H9 (cell line): ENCODE results near the gene HIBCH. TPM values are rescaled to one million over a fixed set of nuclear protein-coding genes. Genes with fewer than 3 reads are reported as not detected.

Experiments
- DNase-seq: peaks from one replicate; pipeline ENCODE4 v3.0.0-alpha.2; 2017
- H2AFZ ChIP-seq: one replicate; pipeline ENCODE4 v1.6.1; 2013; ENCODE audit warnings: mild to moderate bottlenecking, low read length, control low read depth, moderate library complexity
- H2AK5ac ChIP-seq: 2 replicates; pipeline ENCODE4 v1.6.1; 2013; ENCODE audit warnings: low read length, control low read depth, mixed read lengths; ENCODE audit not compliant: insufficient read length
- H2BK120ac ChIP-seq: one replicate; pipeline ENCODE4 v1.6.1; 2013; ENCODE audit warnings: low read depth, mild to moderate bottlenecking, low read length, control low read depth, inconsistent platforms; ENCODE audit not compliant: poor library complexity, severe bottlenecking
- H2BK12ac ChIP-seq: 2 replicates; pipeline ENCODE4 v1.6.1; 2013; ENCODE audit warnings: low read length, control low read depth, mixed read lengths, low read depth; ENCODE audit not compliant: insufficient read length
- H2BK15ac ChIP-seq: 2 replicates; pipeline ENCODE4 v1.6.1; 2013; ENCODE audit warnings: low read depth, low read length, control low read depth
- H2BK20ac ChIP-seq: one replicate; pipeline ENCODE4 v1.6.1; 2013; ENCODE audit warnings: low read depth, mild to moderate bottlenecking, low read length, control low read depth, inconsistent platforms; ENCODE audit not compliant: poor library complexity, severe bottlenecking
- H2BK5ac ChIP-seq: 2 replicates; pipeline ENCODE4 v1.6.1; 2013; ENCODE audit warnings: low read length, control low read depth, mixed read lengths; ENCODE audit not compliant: insufficient read length
- H3K14ac ChIP-seq: 2 replicates; pipeline ENCODE4 v1.6.1; 2013; ENCODE audit warnings: low read length, control low read depth; ENCODE audit not compliant: insufficient read depth
- H3K18ac ChIP-seq: 2 replicates; pipeline ENCODE4 v1.6.1; 2013; ENCODE audit warnings: low read depth, mild to moderate bottlenecking, mixed read lengths, low read length, control low read depth; ENCODE audit not compliant: insufficient read length
- H3K23ac ChIP-seq: 2 replicates; pipeline ENCODE4 v1.6.1; 2013; ENCODE audit warnings: low read length, control low read depth, mixed read lengths, low read depth; ENCODE audit not compliant: insufficient read length
- H3K23me2 ChIP-seq: 2 replicates; pipeline ENCODE4 v1.6.1; 2013; ENCODE audit warnings: low read depth, mild to moderate bottlenecking, mixed read lengths, low read length, control low read depth; ENCODE audit not compliant: insufficient read length, poor library complexity, severe bottlenecking
- H3K27ac ChIP-seq: 2 replicates; pipeline ENCODE4 v1.5.1; 2013; ENCODE audit warnings: low read length, control low read depth, mixed read lengths, low read depth; ENCODE audit not compliant: insufficient read length
- H3K27me3 ChIP-seq: 2 replicates; pipeline ENCODE4 v1.6.1; 2013; ENCODE audit warnings: low read length, control low read depth, inconsistent platforms; ENCODE audit not compliant: insufficient read depth
- H3K4ac ChIP-seq: 2 replicates; pipeline ENCODE4 v1.6.1; 2013; ENCODE audit warnings: low read depth, mild to moderate bottlenecking, control low read depth, inconsistent platforms, low read length, moderate library complexity
- H3K4me1 ChIP-seq: 2 replicates; pipeline ENCODE4 v1.6.1; 2013; ENCODE audit warnings: low read length, control low read depth, inconsistent platforms; ENCODE audit not compliant: insufficient read depth
- H3K4me2 ChIP-seq: 2 replicates; pipeline ENCODE4 v1.6.1; 2013; ENCODE audit warnings: low read length, control low read depth, mixed read lengths; ENCODE audit not compliant: insufficient read length, insufficient read depth
- H3K56ac ChIP-seq: 2 replicates; pipeline ENCODE4 v1.6.1; 2013; ENCODE audit warnings: low read depth, mild to moderate bottlenecking, mixed read lengths, low read length, control low read depth; ENCODE audit not compliant: insufficient read length
- H3K79me1 ChIP-seq: 2 replicates; pipeline ENCODE4 v1.6.1; 2013; ENCODE audit warnings: low read depth, mild to moderate bottlenecking, moderate library complexity, low read length, control low read depth, inconsistent platforms; ENCODE audit not compliant: insufficient read depth, poor library complexity, severe bottlenecking
- H3K79me2 ChIP-seq: 2 replicates; pipeline ENCODE4 v1.6.1; 2013; ENCODE audit warnings: low read length, control low read depth, inconsistent platforms; ENCODE audit not compliant: insufficient read depth
- H3K9ac ChIP-seq: 2 replicates; pipeline ENCODE4 v1.6.1; 2013; ENCODE audit warnings: low read length, control low read depth, mixed read lengths; ENCODE audit not compliant: insufficient read length; ENCODE audit errors: extremely low read depth
- H3K9me3 ChIP-seq: one replicate; pipeline ENCODE4 v1.6.1; 2013; ENCODE audit warnings: low read depth, low read length, inconsistent platforms; ENCODE audit not compliant: control insufficient read depth
- H3T11ph ChIP-seq: one replicate; pipeline ENCODE4 v1.6.1; 2013; ENCODE audit warnings: mild to moderate bottlenecking, low read length, control low read depth, inconsistent platforms
- H4K20me1 ChIP-seq: one replicate; pipeline ENCODE4 v1.6.1; 2013; ENCODE audit not compliant: control insufficient read depth, insufficient read length, insufficient read depth
- H4K5ac ChIP-seq: 2 replicates; pipeline ENCODE4 v1.6.1; 2013; ENCODE audit warnings: low read depth, mild to moderate bottlenecking, mixed read lengths, low read length, control low read depth; ENCODE audit not compliant: insufficient read length
- H4K8ac ChIP-seq: replicated peaks from 2 replicates; pipeline ENCODE4 v1.6.1; 2013; ENCODE audit warnings: low read length, control low read depth, mixed read lengths, low read depth; ENCODE audit not compliant: insufficient read length
- H4K91ac ChIP-seq: 2 replicates; pipeline ENCODE4 v1.6.1; 2013; ENCODE audit warnings: low read depth, mild to moderate bottlenecking, moderate library complexity, mixed read lengths, low read length, control low read depth; ENCODE audit not compliant: insufficient read length
- H3K27ac Mint-ChIP-seq, 3 experiments: 2 replicates in 2 of 3; 3 replicates in 1 of 3; pipeline ENCODE4 v1.8.0; 2020 to 2021; ENCODE audit warnings: mixed read lengths in 3 of 3, mild to moderate bottlenecking in 1 of 3, moderate library complexity in 1 of 3
- H3K27me3 Mint-ChIP-seq: 2 replicates; pipeline ENCODE4 v1.8.0; 2021; ENCODE audit warnings: low read depth, mild to moderate bottlenecking, moderate library complexity, mixed read lengths
- H3K36me3 Mint-ChIP-seq, 3 experiments: 2 replicates in 2 of 3; 3 replicates in 1 of 3; pipeline ENCODE4 v1.8.0; 2020 to 2021; ENCODE audit warnings: low read depth in 3 of 3, mixed read lengths in 3 of 3; ENCODE audit not compliant: insufficient read depth in 1 of 3
- H3K4me1 Mint-ChIP-seq, 2 experiments: 2 replicates each; pipeline ENCODE4 v1.8.0; 2020; ENCODE audit warnings: mixed read lengths in 2 of 2
- H3K4me3 Mint-ChIP-seq, 2 experiments: 2 replicates in 1 of 2; 3 replicates in 1 of 2; pipeline ENCODE4 v1.8.0; 2020 to 2021; ENCODE audit warnings: mild to moderate bottlenecking in 2 of 2, mixed read lengths in 2 of 2, moderate library complexity in 1 of 2
- H3K9me3 Mint-ChIP-seq, 2 experiments: 2 replicates in 1 of 2; 3 replicates in 1 of 2; pipeline ENCODE4 v1.8.0; 2020; ENCODE audit warnings: mild to moderate bottlenecking in 2 of 2, mixed read lengths in 2 of 2, moderate library complexity in 1 of 2
- CTCF ChIP-seq: fragments of 200-600 bp; sonication (generic); conservative IDR thresholded peaks from 3 replicates; pipeline ENCODE4 v1.8.0; 2021; ENCODE audit warnings: antibody characterized with exemption, mild to moderate bottlenecking
- WGBS: extraction: QIAGEN DNeasy Blood & Tissue Kit; methylation state at CpG from one replicate; pipeline ENCODE4 v1.1.7; 2013; ENCODE audit warnings: missing lambda C conversion rate, low lambda C conversion rate, mixed read lengths; ENCODE audit not compliant: insufficient read length; ENCODE audit errors: extremely low coverage; 5-methylcytosine and 5-hydroxymethylcytosine counted together
- total RNA-seq: library from RNA; stranded (reverse); gene quantifications from 2 replicates; pipeline ENCODE4 v1.2.1, GENCODE V29; 2021

Gene HIBCH
- total RNA-seq, 1 experiment from 2014 or later = 28.0 TPM

DNA sequence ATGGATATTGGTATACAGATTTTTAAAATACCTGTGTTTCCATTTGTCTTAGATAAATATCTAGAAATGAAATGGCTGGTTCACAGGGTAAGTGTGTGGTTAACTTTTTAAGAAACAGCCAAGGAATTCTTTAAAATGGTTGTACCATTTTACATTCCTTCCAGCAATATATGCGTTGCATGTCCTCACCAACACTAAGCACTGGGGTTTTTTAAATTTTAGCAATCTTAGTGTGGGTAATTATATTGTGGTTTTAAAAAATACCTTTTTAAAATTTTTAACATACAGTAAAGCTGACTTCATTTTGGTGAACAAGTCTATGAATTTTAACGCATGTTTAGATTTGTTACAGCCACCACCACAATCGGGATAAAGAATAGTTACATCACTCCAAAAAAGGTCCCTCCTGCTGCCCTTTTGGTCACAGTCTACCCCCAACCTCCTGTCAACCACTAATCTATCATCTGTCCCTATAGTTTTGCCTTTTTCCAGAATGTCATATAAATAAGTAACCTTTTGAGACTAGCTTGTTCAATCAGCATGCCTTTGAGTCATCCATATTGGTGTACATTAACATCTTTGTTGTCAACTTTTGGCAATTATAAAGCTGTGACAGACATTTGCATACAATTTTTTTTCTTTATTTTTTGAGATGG lies 129.0 kb downstream of the HIBCH start:
- Histone ChIP-seq H3K9me3 (no peaks in the 10 kb centered on the region), H3K4me2 (no peak overlapping the region), H3K14ac (no peak overlapping the region), H3T11ph (no peak overlapping the region), H3K9ac (no peak overlapping the region), H2BK20ac (no peak overlapping the region), H3K27me3 (no peaks in the 10 kb centered on the region), H2BK5ac (no peak overlapping the region), H4K20me1 (no peaks in the 10 kb centered on the region), H3K27ac (no peak overlapping the region), H3K4ac (no peak overlapping the region), H3K56ac (no peak overlapping the region), H4K91ac (no peak overlapping the region), H2AK5ac (no peak overlapping the region), H2BK12ac (no peak overlapping the region), H3K79me1 (no peaks in the 10 kb centered on the region), H2BK15ac (no peak overlapping the region), H3K23ac (no peak overlapping the region), H2AFZ (no peak overlapping the region), H3K79me2 (no peaks in the 10 kb centered on the region), H3K18ac (no peak overlapping the region), H3K23me2 (no peaks in the 10 kb centered on the region), H2BK120ac (no peak overlapping the region), H4K5ac (no peak overlapping the region), H4K8ac (no peak overlapping the region), H3K4me1 (no peaks in the 10 kb centered on the region)
- Mint-ChIP-seq H3K9me3 (no peaks in the 10 kb centered on the region), H3K36me3 (no peaks in the 10 kb centered on the region), H3K4me1 (no peaks in the 10 kb centered on the region), H3K27ac (no peak overlapping the region), H3K4me3 (no peak overlapping the region), H3K27me3 (no peaks in the 10 kb centered on the region)
- no CpG with 5 or more reads among the region's 3 CpGs for WGBS
- no peak for DNase-seq
- no peak for TF ChIP-seq CTCF
